Keratinocyte (primary cell): Measurements from ENCODE around the gene KRT9.

Source experiments
- CTCF ChIP-seq, 3 experiments: IDR thresholded peaks in 1 of 3; conservative IDR thresholded peaks in 1 of 3; optimal IDR thresholded peaks in 1 of 3; 2 replicates in 2 of 3; 3 replicates in 1 of 3; pipeline versions ENCODE3 to v1.5.1; 2011; ENCODE audit warnings: low read length in 3 of 3, mild to moderate bottlenecking in 3 of 3, moderate library complexity in 2 of 3, control low read depth in 1 of 3, inconsistent platforms in 1 of 3; ENCODE audit not compliant: insufficient read depth in 2 of 3; ENCODE audit errors: extremely low read depth in 1 of 3
- EZH2 ChIP-seq: IDR thresholded peaks from one replicate; pipeline ENCODE4 v1.6.1; 2012; ENCODE audit warnings: inconsistent platforms, mild to moderate bottlenecking, low read length, moderate library complexity

GRCh38 chr17:41539979-41540701 lies 31.7 kb downstream of the KRT9 start:
- no peak for TF ChIP-seq CTCF (optimal IDR thresholded peaks at IDR 0.05 in 1 of 3, IDR thresholded peaks at IDR 0.05 in 1 of 3, conservative IDR thresholded peaks at IDR 0.05 in 1 of 3; ENCODE audit: extremely low read depth in 1 of 3, insufficient read depth in 2 of 3, low read length in 3 of 3)
- TF ChIP-seq EZH2: no peak
